Urothelium cell line (cell line): ENCODE results near the gene SLC39A11.
"Not testable (repeated sequence)": the region's sequence is repeated elsewhere in the genome, so short reads cannot be mapped to it uniquely, and the experiment has no call there.

Experiments used
- DNase-seq: peaks from one replicate; pipeline ENCODE4 v3.0.0; 2011; ENCODE audit warnings: low spot score, mixed read lengths
- FAIRE-seq: peaks from 2 replicates; lab custom pipeline; 2011; peaks lifted over from hg19 to GRCh38; lab: Jason Lieb, UNC

SLC39A11 gene

GRCh38 chr17:72710202-72710601 lies 382.3 kb downstream of the SLC39A11 start:
- FAIRE-seq (no peak), DNase-seq (no peak)

GRCh38 chr17:72708682-72709081 lies 383.8 kb downstream of the SLC39A11 start:
- DNase-seq, FAIRE-seq: not testable (repeated sequence)

GRCh38 chr17:72707881-72708280 lies 384.6 kb downstream of the SLC39A11 start:
- FAIRE-seq (no peak), DNase-seq (no peak)

- DNase-seq, result no peak
- FAIRE-seq, result no peak
Observed at GRCh38 chr17:72706396-72706981, 386.0 kb downstream of the SLC39A11 start.

- no peak for DNase-seq
- FAIRE-seq, result no peak
Observed at GRCh38 chr17:72705905-72706395, 386.5 kb downstream of the SLC39A11 start.

GRCh38 chr17:72702998-72703397 lies 389.5 kb downstream of the SLC39A11 start:
- DNase-seq (peak; percentile 46), FAIRE-seq (no peak)

- DNase-seq (peak; percentile 94), FAIRE-seq (peak; percentile 95)
Observed at GRCh38 chr17:72702136-72702735, 390.3 kb downstream of the SLC39A11 start.

- FAIRE-seq (peak; percentile 13), DNase-seq (no peak)
Observed at GRCh38 chr17:72700226-72700625, 392.3 kb downstream of the SLC39A11 start.

- peak; percentile 93 for DNase-seq
- peak; percentile 98 for FAIRE-seq
Observed at GRCh38 chr17:72699545-72699944, 392.9 kb downstream of the SLC39A11 start.

- DNase-seq, result no peak
- FAIRE-seq, result no peak
Observed at GRCh38 chr17:72697602-72698146, 394.8 kb downstream of the SLC39A11 start.

- no peak for DNase-seq
- FAIRE-seq, result no peak
Observed at GRCh38 chr17:72696721-72697120, 395.8 kb downstream of the SLC39A11 start.

- no peak for DNase-seq
- FAIRE-seq, result no peak
Observed at GRCh38 chr17:72696156-72696555, 396.3 kb downstream of the SLC39A11 start.

- FAIRE-seq, result no peak
- DNase-seq, result no peak
Observed at GRCh38 chr17:72693956-72694355, 398.5 kb downstream of the SLC39A11 start.

- no peak for DNase-seq
- FAIRE-seq, result no peak
Observed at GRCh38 chr17:72693151-72693878, 399.2 kb downstream of the SLC39A11 start.

GRCh38 chr17:72692676-72693075 lies 399.8 kb downstream of the SLC39A11 start:
- DNase-seq (no peak), FAIRE-seq (peak; percentile 53)

- DNase-seq, result no peak
- FAIRE-seq, result no peak
Observed at GRCh38 chr17:72691586-72691985, 400.9 kb downstream of the SLC39A11 start.

GRCh38 chr17:72691017-72691416 lies 401.5 kb downstream of the SLC39A11 start:
- DNase-seq (no peak), FAIRE-seq (no peak)

GRCh38 chr17:72687886-72688285 lies 404.6 kb downstream of the SLC39A11 start:
- DNase-seq (no peak), FAIRE-seq (no peak)

- FAIRE-seq, result peak; percentile 80
Observed at GRCh38 chr17:72684405-72685020, 408.0 kb downstream of the SLC39A11 start.

GRCh38 chr17:72683506-72684404 lies 408.7 kb downstream of the SLC39A11 start:
- DNase-seq (peak; percentile 94), FAIRE-seq (peak; percentile 90)

More at GRCh38 chr17:72684405-72685020, 408.0 kb downstream of the SLC39A11 start:
- no peak for DNase-seq
